GM12878 (cell line): ENCODE results near the gene TOMM40L. TPM values are rescaled to one million over a fixed set of nuclear protein-coding genes. Genes with fewer than 3 reads are reported as not detected.

Experiments used
- CHD1 ChIP-seq: IDR thresholded peaks from 2 replicates; pipeline ENCODE4 v1.6.1; 2012; ENCODE audit warnings: low read depth, low read length, improper control_type of control experiment
- HCFC1 ChIP-seq: fragments of 150-350 bp; IDR thresholded peaks from 2 replicates; pipeline ENCODE4 v1.6.1; 2014; ENCODE audit warnings: low read length
- JUNB ChIP-seq: IDR thresholded peaks from 2 replicates; pipeline ENCODE4 v1.6.1; 2016; ENCODE audit warnings: antibody characterized with exemption, mild to moderate bottlenecking
- MXI1 ChIP-seq: fragments of 150-350 bp; IDR thresholded peaks from 2 replicates; pipeline ENCODE4 v1.6.1; 2011; ENCODE audit warnings: low read depth, mild to moderate bottlenecking, inconsistent platforms, low read length, improper control_type of control experiment
- NBN ChIP-seq: fragments of 450-650 bp; IDR thresholded peaks from 2 replicates; pipeline ENCODE4 v1.6.1; 2016
- NR2F1 ChIP-seq: fragments of 450-650 bp; conservative IDR thresholded peaks from 2 replicates; pipeline ENCODE4 v1.6.1; 2017; ENCODE audit warnings: mild to moderate bottlenecking
- PAX5 ChIP-seq: IDR thresholded peaks from 2 replicates; pipeline ENCODE4 v1.6.1; 2011; ENCODE audit warnings: low read depth, low read length, borderline replicate concordance
- PAX8 ChIP-seq: fragments of 450-650 bp; IDR thresholded peaks from 2 replicates; pipeline ENCODE4 v1.6.1; 2017; ENCODE audit warnings: mild to moderate bottlenecking, moderate library complexity
- PML ChIP-seq: IDR thresholded peaks from 2 replicates; pipeline ENCODE4 v1.6.1; 2012; ENCODE audit warnings: low read length, inconsistent platforms
- POLR2A ChIP-seq: IDR thresholded peaks from 2 replicates; pipeline ENCODE4 v1.6.1; 2011; ENCODE audit warnings: low read depth, mild to moderate bottlenecking, low read length
- POLR2AphosphoS2 ChIP-seq: IDR thresholded peaks from 2 replicates; pipeline ENCODE4 v1.6.1; 2011; ENCODE audit warnings: low read depth, mild to moderate bottlenecking, low read length, improper control_type of control experiment, moderate library complexity
- RUNX3 ChIP-seq: IDR thresholded peaks from 2 replicates; pipeline ENCODE4 v1.6.1; 2012; ENCODE audit warnings: low read length, inconsistent platforms
- SPI1 ChIP-seq: IDR thresholded peaks from 2 replicates; pipeline ENCODE4 v1.6.1; 2011; ENCODE audit warnings: low read depth, mild to moderate bottlenecking, low read length, moderate library complexity, borderline replicate concordance; ENCODE audit not compliant: insufficient read depth
- SUPT20H ChIP-seq: IDR thresholded peaks from 2 replicates; pipeline ENCODE4 v1.6.1; 2011; ENCODE audit warnings: low read depth, mild to moderate bottlenecking, low read length, moderate library complexity, borderline replicate concordance; ENCODE audit not compliant: control insufficient read depth
- WRNIP1 ChIP-seq: IDR thresholded peaks from 2 replicates; pipeline ENCODE4 v1.6.1; 2011; ENCODE audit warnings: low read depth, low read length, improper control_type of control experiment, borderline replicate concordance
- ZNF217 ChIP-seq: fragments of 450-650 bp; IDR thresholded peaks from 2 replicates; pipeline ENCODE4 v1.6.1; 2017; ENCODE audit warnings: antibody characterized with exemption, mild to moderate bottlenecking
- polyA plus RNA-seq, 11 experiments: library from polyadenylated mRNA; depleted of rRNA in 4 of 11; unstranded in 6 of 11; stranded (reverse) in 5 of 11; fragments of >200 nt; fragmentation: Nextera tagmentation in 4 of 11; fragmentation: Illumina TruSeq in 1 of 11; extraction: Ambion mirVana in 4 of 11; extraction: Trizol in 1 of 11; gene quantifications; 1 replicate in 1 of 11; 2 replicates in 10 of 11; pipeline versions ENCODE4 v1.2.1 to v1.2.3, GENCODE V29; 2011 to 2016; ENCODE audit warnings: inconsistent platforms in 2 of 11, missing spikeins in 2 of 11, low read depth in 1 of 11
- total RNA-seq, 4 experiments: library from RNA; depleted of rRNA in 3 of 4; stranded (reverse); fragments of >200 nt in 3 of 4; fragmentation: Illumina TruSeq in 1 of 4; extraction: Trizol in 1 of 4; gene quantifications; 2 replicates each; pipeline versions ENCODE4 v1.2.1 to v1.2.3, GENCODE V29; 2013 to 2021
- TF ChIP-seq, protein P1 (sequence below): fragments of 450-650 bp; IDR thresholded peaks from 2 replicates; pipeline ENCODE4 v1.6.1; 2017; ENCODE audit warnings: mild to moderate bottlenecking, moderate library complexity
- TF ChIP-seq, protein P2 (sequence below): IDR thresholded peaks from 2 replicates; pipeline ENCODE4 v1.6.1; 2012; ENCODE audit warnings: low read depth, low read length, improper control_type of control experiment
- TF ChIP-seq, protein P3 (sequence below): IDR thresholded peaks from 2 replicates; pipeline ENCODE4 v1.6.1; 2011; ENCODE audit warnings: borderline replicate concordance, low read depth, mild to moderate bottlenecking, moderate library complexity, low read length; ENCODE audit not compliant: insufficient read depth, poor library complexity, severe bottlenecking
- TF ChIP-seq, protein P4 (sequence below): IDR thresholded peaks from 2 replicates; pipeline ENCODE4 v1.6.1; 2012; ENCODE audit warnings: low read depth, low read length, improper control_type of control experiment
- TF ChIP-seq, protein P5 (sequence below): IDR thresholded peaks from 2 replicates; pipeline ENCODE4 v1.6.1; 2011; ENCODE audit warnings: low read depth, low read length, improper control_type of control experiment, borderline replicate concordance
- TF ChIP-seq, protein P6 (sequence below): IDR thresholded peaks from 2 replicates; pipeline ENCODE4 v1.6.1; 2012; ENCODE audit warnings: low read length, inconsistent platforms

Gene TOMM40L
- total and polyA plus RNA-seq, 10 of the 15 experiments (the other 5 are each of a cell fraction or from before 2014, with no cell fraction given): 5.9 to 21.6 (median 15.7) TPM

DNA sequence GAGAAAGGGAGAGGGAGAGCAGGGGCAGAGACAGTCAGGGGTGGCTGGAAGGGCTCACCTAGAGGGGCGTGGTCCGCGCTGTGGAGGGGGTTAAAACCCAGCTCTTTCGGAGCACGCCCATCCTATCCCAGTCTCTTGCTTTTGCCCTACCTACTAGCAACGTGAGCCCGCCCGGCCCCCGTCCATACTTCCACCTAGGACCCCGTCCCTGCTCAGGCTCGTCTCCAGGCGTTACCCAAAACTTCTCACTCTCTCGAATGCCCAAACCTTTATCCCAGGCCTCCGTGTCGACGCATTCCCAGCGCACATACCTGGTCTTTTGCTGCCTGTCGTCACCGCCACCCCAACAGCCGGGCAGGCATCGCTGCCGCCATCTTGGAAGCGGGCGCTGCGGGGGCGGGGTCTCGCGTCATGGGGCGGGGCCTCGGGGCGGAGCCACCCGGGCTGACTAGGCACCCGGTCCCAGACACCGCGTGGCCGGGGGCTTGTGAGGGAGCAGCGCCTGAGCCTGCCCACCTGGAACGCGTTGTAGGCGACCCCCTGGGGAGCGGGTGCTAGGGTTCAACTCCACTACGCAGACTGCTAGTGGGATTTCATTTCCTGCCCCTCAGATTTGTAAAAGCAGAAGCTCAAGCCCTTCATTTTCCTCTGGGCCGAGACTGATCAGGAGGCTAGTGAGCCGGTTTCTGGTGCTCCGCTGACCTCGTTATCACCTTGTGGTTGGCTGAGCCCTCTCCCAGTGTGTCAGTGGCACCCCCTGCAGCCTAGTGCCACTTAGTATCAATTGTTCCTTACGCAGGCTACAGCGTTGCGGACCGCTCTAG is 48.5 kb upstream of the TOMM40L start, which contains the start of gene B4GALT3 (continued):
- TF ChIP-seq, protein P1, sequence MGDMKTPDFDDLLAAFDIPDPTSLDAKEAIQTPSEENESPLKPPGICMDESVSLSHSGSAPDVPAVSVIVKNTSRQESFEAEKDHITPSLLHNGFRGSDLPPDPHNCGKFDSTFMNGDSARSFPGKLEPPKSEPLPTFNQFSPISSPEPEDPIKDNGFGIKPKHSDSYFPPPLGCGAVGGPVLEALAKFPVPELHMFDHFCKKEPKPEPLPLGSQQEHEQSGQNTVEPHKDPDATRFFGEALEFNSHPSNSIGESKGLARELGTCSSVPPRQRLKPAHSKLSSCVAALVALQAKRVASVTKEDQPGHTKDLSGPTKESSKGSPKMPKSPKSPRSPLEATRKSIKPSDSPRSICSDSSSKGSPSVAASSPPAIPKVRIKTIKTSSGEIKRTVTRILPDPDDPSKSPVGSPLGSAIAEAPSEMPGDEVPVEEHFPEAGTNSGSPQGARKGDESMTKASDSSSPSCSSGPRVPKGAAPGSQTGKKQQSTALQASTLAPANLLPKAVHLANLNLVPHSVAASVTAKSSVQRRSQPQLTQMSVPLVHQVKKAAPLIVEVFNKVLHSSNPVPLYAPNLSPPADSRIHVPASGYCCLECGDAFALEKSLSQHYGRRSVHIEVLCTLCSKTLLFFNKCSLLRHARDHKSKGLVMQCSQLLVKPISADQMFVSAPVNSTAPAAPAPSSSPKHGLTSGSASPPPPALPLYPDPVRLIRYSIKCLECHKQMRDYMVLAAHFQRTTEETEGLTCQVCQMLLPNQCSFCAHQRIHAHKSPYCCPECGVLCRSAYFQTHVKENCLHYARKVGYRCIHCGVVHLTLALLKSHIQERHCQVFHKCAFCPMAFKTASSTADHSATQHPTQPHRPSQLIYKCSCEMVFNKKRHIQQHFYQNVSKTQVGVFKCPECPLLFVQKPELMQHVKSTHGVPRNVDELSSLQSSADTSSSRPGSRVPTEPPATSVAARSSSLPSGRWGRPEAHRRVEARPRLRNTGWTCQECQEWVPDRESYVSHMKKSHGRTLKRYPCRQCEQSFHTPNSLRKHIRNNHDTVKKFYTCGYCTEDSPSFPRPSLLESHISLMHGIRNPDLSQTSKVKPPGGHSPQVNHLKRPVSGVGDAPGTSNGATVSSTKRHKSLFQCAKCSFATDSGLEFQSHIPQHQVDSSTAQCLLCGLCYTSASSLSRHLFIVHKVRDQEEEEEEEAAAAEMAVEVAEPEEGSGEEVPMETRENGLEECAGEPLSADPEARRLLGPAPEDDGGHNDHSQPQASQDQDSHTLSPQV: no peak
- no peak for TF ChIP-seq SUPT20H
- TF ChIP-seq RUNX3: peak; percentile 51
- TF ChIP-seq, protein P2, sequence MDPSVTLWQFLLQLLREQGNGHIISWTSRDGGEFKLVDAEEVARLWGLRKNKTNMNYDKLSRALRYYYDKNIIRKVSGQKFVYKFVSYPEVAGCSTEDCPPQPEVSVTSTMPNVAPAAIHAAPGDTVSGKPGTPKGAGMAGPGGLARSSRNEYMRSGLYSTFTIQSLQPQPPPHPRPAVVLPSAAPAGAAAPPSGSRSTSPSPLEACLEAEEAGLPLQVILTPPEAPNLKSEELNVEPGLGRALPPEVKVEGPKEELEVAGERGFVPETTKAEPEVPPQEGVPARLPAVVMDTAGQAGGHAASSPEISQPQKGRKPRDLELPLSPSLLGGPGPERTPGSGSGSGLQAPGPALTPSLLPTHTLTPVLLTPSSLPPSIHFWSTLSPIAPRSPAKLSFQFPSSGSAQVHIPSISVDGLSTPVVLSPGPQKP: no peak
- TF ChIP-seq, protein P3, sequence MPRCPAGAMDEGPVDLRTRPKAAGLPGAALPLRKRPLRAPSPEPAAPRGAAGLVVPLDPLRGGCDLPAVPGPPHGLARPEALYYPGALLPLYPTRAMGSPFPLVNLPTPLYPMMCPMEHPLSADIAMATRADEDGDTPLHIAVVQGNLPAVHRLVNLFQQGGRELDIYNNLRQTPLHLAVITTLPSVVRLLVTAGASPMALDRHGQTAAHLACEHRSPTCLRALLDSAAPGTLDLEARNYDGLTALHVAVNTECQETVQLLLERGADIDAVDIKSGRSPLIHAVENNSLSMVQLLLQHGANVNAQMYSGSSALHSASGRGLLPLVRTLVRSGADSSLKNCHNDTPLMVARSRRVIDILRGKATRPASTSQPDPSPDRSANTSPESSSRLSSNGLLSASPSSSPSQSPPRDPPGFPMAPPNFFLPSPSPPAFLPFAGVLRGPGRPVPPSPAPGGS: peak; percentile 31
- TF ChIP-seq WRNIP1: no peak
- no peak for TF ChIP-seq JUNB
- peak; percentile 81; the same call in 1 of the 2 replicates for TF ChIP-seq NR2F1
- peak; percentile 94 for TF ChIP-seq POLR2A
- TF ChIP-seq, protein P4, sequence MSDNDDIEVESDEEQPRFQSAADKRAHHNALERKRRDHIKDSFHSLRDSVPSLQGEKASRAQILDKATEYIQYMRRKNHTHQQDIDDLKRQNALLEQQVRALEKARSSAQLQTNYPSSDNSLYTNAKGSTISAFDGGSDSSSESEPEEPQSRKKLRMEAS: peak; percentile 50; the same call in 1 of the 2 replicates
- no peak for TF ChIP-seq SPI1
- TF ChIP-seq PAX8: no peak
- no peak for TF ChIP-seq CHD1
- TF ChIP-seq, protein P5, sequence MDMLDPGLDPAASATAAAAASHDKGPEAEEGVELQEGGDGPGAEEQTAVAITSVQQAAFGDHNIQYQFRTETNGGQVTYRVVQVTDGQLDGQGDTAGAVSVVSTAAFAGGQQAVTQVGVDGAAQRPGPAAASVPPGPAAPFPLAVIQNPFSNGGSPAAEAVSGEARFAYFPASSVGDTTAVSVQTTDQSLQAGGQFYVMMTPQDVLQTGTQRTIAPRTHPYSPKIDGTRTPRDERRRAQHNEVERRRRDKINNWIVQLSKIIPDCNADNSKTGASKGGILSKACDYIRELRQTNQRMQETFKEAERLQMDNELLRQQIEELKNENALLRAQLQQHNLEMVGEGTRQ: no peak
- TF ChIP-seq PML: peak; percentile 73; the same call in 1 of the 2 replicates
- peak; percentile 75 for TF ChIP-seq POLR2AphosphoS2
- TF ChIP-seq, protein P6, sequence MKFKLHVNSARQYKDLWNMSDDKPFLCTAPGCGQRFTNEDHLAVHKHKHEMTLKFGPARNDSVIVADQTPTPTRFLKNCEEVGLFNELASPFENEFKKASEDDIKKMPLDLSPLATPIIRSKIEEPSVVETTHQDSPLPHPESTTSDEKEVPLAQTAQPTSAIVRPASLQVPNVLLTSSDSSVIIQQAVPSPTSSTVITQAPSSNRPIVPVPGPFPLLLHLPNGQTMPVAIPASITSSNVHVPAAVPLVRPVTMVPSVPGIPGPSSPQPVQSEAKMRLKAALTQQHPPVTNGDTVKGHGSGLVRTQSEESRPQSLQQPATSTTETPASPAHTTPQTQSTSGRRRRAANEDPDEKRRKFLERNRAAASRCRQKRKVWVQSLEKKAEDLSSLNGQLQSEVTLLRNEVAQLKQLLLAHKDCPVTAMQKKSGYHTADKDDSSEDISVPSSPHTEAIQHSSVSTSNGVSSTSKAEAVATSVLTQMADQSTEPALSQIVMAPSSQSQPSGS: no peak
- peak; percentile 53; the same call in 1 of the 2 replicates for TF ChIP-seq PAX5
- TF ChIP-seq MXI1: no peak
- TF ChIP-seq NBN: peak; percentile 88
- TF ChIP-seq HCFC1: peak; percentile 62
- no peak for TF ChIP-seq ZNF217
